ENCODE data around the gene ESAM.
A peak's percentile ranks its signal among the peaks of the same experiment; 100 is the strongest.

Gene ESAM

DNA sequence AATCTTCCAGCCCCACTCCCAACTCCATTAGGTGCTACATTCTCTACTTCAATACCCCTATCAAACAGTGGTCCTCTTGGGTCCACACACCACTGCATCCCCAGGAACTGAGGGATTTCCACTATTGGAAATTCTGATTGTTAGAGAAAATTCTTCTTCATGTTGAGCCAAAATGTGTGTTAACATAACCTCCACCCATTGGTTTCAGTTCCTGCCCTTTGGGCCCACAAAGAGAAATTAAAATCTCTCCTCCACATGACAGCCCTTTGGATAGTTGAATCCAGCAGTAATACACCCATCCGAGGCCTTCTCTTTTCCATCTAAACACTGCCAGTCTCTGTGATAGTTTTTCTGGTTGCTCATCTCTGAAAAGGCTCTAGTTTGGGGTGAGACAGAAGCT, 12.2 kb downstream of the ESAM start:
- Mint-ChIP-seq H3K27ac (no peak overlapping the region), H3K27me3 (no peaks in the 10 kb centered on the region), H3K4me1 (ENCODE audit: low read depth) (peaks cover 16% of the 10 kb centered on the region), H3K9me3 (ENCODE audit: low read depth) (no peaks in the 10 kb centered on the region), H3K36me3 (no peaks in the 10 kb centered on the region), H3K4me3 (no peak overlapping the region)

DNA sequence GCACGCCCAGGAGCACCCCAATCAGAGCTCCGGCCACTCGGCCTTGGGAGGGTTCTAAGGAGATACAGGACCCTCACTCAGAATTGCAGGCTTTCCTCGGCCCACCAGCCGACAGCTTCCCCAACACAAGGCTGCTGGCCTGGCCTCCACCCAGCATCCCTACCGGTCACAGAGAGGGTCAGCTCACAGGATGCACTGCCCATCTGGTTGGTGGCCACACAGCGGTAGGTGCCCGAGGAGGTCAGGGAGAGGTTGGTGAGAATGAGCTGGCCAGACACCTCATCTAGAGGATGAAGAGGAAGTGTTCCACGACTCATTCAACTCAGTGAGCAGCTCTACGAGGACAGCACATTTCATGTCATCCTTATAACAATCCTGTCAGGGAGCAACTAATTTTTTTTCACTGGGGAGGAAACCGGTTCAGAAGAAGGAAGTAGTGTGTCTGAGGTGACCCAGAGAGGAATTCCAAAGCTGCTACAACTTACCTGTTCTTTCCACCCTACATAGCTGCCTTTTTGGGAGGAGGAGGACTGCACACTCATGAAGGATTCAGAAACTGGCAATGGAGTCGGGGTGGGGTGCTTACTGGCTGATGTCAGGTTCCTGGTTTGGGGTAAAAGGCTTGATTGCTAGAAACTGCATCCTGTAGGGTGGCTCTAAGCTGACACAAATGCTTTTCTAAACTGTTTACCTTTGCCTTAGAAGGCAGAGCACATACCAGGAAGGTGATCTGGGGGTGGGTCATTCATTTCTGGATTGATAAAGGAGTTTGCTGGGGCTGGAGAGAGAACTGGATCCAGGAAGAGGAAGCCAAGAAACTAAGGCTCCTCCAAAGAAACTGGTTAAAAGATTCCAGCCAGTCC, 13.4 kb downstream of the ESAM start:
- no peak overlapping the region for H3K27ac Mint-ChIP-seq
- no peak overlapping the region for H3K4me3 Mint-ChIP-seq
- no peaks in the 10 kb centered on the region for H3K9me3 Mint-ChIP-seq (ENCODE audit: low read depth)
- peaks cover 18% of the 10 kb centered on the region for H3K4me1 Mint-ChIP-seq (ENCODE audit: low read depth)
- no peaks in the 10 kb centered on the region for H3K36me3 Mint-ChIP-seq
- H3K27me3 Mint-ChIP-seq = no peaks in the 10 kb centered on the region

DNA sequence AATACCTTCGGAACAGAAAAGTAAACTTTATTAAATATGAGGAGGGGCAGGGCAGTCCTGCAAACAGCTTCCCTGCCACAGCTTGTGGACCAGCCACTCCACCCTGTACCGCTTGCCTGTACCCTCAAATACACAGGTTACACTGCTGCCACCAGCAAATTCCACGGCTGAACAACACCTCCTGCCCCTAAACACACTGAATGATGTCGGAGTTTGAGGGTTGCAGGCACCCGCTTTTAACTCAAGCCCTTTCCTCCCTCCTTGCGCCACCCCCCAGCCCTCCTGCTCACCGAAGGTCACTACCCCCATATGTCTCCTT, 14.0 kb downstream of the ESAM start:
- no peaks in the 10 kb centered on the region for H3K36me3 Mint-ChIP-seq
- no peaks in the 10 kb centered on the region for H3K27me3 Mint-ChIP-seq
- H3K4me1 Mint-ChIP-seq (ENCODE audit: low read depth) = peaks cover 18% of the 10 kb centered on the region
- H3K4me3 Mint-ChIP-seq = no peak overlapping the region
- H3K9me3 Mint-ChIP-seq (ENCODE audit: low read depth) = no peaks in the 10 kb centered on the region
- no peak overlapping the region for H3K27ac Mint-ChIP-seq

DNA sequence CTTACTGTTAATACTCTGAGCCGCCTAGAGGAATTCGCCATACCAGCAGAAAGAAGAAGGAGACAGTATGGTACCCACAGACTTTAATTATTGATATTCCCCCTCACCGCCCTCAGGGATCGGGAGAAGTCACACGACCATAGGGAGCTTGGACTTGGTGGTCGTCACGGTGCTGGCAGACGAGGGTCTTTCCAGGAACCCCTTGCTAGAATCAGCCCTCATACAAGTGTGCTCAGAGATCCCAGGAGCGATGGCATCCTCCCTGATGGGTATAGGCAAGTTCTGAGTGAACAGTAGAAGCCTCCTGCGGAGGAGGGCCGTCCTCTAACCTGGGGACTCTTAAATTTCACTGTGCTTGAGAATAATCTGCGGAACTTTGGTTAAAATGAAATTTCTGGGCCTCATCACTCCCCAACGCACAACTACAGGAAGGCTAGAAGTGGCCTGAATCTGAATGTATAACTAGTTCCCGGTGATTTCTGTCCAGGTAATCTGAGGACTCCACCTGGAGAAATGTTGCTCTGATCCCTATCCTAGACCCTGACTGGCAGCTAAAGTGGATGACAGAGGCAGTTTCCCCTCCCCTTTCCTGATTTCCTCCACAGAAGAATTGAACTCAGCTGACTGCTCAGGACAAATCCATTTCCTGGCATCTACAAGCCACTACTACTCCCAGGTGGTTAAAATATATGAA, 14.5 kb downstream of the ESAM start:
- no peaks in the 10 kb centered on the region for H3K9me3 Mint-ChIP-seq (ENCODE audit: low read depth)
- H3K4me1 Mint-ChIP-seq (ENCODE audit: low read depth) = peaks cover 18% of the 10 kb centered on the region
- no peak overlapping the region for H3K27ac Mint-ChIP-seq
- H3K4me3 Mint-ChIP-seq = peak overlapping the region; percentile 98
- no peaks in the 10 kb centered on the region for H3K27me3 Mint-ChIP-seq
- no peaks in the 10 kb centered on the region for H3K36me3 Mint-ChIP-seq

DNA sequence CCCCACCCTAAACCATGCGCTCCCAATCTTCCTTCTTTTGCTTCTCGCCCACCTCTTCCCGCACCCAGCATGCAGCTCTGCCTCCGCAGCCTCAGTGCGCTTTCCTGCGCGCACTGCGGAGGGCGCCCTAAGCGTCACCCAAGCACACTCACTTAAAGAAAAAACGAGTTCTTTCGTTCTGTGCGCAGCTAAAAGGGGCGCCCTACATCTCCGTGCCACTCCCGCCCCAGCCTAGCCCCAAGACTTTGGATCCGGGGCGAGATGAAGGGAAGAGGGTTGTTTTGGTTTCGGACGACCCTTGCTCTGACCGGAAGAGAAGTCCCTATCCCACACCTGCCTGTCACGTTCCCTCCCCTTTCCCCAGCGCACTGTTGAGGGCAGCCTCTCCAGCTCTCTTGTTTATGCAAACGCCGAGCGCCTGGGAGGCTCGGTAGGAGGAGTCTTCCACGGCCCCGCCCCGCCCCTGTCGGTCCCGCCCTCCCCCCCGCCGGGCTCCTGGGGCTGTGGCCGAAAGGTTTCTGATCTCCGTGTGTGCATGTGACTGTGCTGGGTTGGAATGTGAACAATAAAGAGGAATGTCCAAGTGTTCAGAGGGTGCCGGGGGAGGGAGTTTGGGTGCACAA, 15.4 kb downstream of the ESAM start:
- peaks cover 18% of the 10 kb centered on the region for H3K4me1 Mint-ChIP-seq (ENCODE audit: low read depth)
- H3K27ac Mint-ChIP-seq = peak overlapping the region; percentile 88
- H3K9me3 Mint-ChIP-seq (ENCODE audit: low read depth) = no peaks in the 10 kb centered on the region
- H3K4me3 Mint-ChIP-seq = peak overlapping the region; percentile 98
- H3K27me3 Mint-ChIP-seq = no peaks in the 10 kb centered on the region
- H3K36me3 Mint-ChIP-seq = no peaks in the 10 kb centered on the region

DNA sequence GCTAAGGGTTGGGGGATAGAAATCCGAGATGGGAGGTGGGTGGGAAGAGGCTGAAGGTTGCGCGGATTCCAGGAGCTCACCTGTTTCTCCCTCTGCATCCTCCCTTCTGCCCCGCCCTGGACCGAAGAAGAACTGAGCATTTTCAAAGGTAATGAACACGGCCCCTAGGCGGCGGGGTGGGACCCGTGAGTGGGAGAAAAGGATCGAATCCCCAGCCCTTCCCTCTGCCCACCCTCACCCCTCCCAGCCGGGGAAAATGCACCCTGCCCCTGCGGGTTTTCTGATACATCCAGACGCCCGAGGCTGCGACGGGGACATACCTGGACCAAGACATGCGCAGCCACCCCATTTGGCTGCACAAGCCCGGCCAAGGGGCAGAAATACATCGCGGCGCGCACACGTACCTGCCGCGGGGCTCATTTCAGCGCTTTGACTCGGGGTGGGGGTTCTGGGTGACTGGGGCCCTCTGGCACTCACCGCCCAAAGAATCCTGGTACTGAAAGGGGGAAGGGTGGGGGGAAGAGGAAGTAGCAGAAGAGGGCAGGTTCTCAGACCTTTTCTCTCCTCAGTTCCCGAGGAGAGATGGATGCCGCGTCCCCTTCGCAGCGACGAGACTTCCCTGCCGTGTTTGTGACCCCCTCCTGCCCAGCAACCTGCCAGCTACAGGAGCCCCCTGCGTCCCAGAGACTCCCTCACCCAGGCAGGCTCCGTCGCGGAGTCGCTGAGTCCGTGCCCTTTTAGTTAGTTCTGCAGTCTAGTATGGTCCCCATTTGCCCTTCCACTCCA, 16.1 kb downstream of the ESAM start:
- peak overlapping the region; percentile 98 for H3K4me3 Mint-ChIP-seq

DNA sequence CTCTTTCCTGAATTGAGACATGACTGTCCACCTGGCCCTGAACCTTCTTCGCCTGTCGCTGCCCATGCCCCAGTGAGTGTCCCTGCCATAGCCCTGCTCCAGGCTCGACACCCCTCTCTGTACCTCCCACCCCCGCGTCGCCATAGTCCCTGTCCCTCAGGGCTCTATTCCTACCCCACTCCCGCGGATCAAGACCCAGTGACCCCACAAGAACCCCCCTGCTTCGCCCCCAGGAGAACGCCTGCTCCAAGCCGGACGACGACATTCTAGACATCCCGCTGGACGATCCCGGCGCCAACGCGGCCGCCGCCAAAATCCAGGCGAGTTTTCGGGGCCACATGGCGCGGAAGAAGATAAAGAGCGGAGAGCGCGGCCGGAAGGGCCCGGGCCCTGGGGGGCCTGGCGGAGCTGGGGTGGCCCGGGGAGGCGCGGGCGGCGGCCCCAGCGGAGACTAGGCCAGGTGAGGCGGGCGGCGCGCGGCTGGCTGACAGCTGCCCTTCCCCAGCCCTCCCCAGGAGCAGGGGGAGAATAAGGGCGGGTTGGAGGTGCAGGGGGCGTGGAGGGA, 16.7 kb downstream of the ESAM start:
- H3K27me3 Mint-ChIP-seq = no peaks in the 10 kb centered on the region
- H3K4me1 Mint-ChIP-seq (ENCODE audit: low read depth) = peaks cover 23% of the 10 kb centered on the region
- H3K9me3 Mint-ChIP-seq (ENCODE audit: low read depth) = no peaks in the 10 kb centered on the region
- H3K4me3 Mint-ChIP-seq = peak overlapping the region; percentile 53
- H3K36me3 Mint-ChIP-seq = no peaks in the 10 kb centered on the region
- H3K27ac Mint-ChIP-seq = no peak overlapping the region

More for the DNA sequence above, 16.1 kb downstream of the ESAM start:
- Mint-ChIP-seq H3K27ac (peak overlapping the region; percentile 88), H3K4me1 (ENCODE audit: low read depth) (peaks cover 18% of the 10 kb centered on the region), H3K27me3 (no peaks in the 10 kb centered on the region), H3K36me3 (no peaks in the 10 kb centered on the region), H3K9me3 (ENCODE audit: low read depth) (no peaks in the 10 kb centered on the region)

DNA sequence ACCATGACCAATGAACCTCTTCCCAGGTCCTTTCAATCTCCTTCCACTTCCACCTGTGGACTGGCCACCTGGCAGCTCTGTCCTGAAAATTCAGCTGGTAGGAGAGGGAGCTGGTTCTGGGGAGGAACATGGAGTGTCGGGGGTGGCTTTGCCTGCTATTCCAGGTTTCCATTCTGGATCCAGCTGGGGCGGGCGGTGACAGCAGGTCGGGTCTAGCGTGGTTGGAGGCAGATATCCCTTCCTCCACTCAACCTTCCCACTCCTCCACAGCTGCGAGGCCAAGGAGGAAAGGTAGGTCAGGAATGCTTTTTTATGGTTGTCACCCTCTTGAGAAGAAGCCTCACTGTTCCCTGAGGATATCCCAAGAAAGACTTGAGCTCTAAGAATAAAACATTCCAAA, 19.0 kb downstream of the ESAM start:
- Mint-ChIP-seq H3K36me3 (no peaks in the 10 kb centered on the region), H3K4me1 (ENCODE audit: low read depth) (peaks cover 30% of the 10 kb centered on the region), H3K4me3 (no peak overlapping the region)

DNA sequence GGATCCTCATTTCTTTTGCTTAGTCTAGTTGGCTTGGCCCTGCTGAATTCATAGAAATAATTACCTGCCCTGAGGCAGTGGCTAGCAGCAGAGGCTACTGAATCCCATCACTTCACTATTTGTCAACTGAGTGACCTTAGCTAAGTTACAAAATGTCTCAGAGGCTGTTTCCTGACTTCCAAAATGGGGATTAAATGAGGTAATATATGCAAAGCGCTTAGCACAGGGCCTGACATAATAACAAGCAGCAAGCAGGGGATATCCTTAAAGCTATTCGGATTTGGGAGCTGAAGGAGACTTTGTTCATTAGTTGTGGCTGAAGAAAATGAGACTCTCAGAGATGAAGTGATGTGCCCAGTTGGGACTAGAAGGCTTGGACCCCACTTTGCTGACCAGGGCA, 19.5 kb downstream of the ESAM start:
- H3K27ac Mint-ChIP-seq = no peak overlapping the region
- no peak overlapping the region for H3K4me3 Mint-ChIP-seq
- H3K9me3 Mint-ChIP-seq (ENCODE audit: low read depth) = no peaks in the 10 kb centered on the region
- H3K36me3 Mint-ChIP-seq = no peaks in the 10 kb centered on the region
- H3K4me1 Mint-ChIP-seq (ENCODE audit: low read depth) = peaks cover 30% of the 10 kb centered on the region
- H3K27me3 Mint-ChIP-seq = no peaks in the 10 kb centered on the region

More for the DNA sequence above, 19.0 kb downstream of the ESAM start:
- no peak overlapping the region for H3K27ac Mint-ChIP-seq
- no peaks in the 10 kb centered on the region for H3K27me3 Mint-ChIP-seq
- H3K9me3 Mint-ChIP-seq (ENCODE audit: low read depth) = no peaks in the 10 kb centered on the region

DNA sequence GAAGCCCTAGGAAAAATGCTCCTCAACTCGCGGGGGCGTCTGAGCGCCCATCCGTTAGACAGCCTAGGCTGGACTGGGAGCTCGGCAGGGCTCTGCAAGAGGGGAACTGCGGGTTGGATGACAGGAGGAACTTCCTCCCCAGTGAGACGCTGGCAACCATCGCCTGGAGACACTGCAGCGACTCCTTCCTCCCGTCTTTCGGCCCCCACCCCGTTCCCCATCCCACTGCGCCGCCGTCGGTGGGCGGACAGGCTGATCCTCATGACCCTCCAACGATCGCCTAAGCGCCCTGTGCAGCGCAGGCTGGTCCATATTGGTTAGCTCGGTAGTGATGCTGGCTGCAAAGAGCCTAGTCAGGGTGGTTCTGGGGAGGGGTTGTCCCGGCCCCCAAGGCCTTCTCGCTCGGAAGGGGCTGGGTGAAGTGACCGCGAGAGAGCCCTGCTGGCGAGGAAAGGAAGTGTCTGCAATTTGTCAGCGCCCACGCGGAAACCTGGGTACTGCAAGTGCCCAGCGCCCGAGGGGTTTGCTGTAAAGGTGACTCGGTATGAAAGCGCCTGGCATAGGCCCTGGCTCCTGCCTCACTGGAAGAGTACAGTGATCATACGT, 21.7 kb downstream of the ESAM start:
- no peaks in the 10 kb centered on the region for H3K36me3 Mint-ChIP-seq
- H3K4me1 Mint-ChIP-seq (ENCODE audit: low read depth) = peaks cover 23% of the 10 kb centered on the region
- peak overlapping the region; percentile 89 for H3K4me3 Mint-ChIP-seq
- H3K27me3 Mint-ChIP-seq = no peaks in the 10 kb centered on the region
- no peak overlapping the region for H3K27ac Mint-ChIP-seq
- no peaks in the 10 kb centered on the region for H3K9me3 Mint-ChIP-seq (ENCODE audit: low read depth)

DNA sequence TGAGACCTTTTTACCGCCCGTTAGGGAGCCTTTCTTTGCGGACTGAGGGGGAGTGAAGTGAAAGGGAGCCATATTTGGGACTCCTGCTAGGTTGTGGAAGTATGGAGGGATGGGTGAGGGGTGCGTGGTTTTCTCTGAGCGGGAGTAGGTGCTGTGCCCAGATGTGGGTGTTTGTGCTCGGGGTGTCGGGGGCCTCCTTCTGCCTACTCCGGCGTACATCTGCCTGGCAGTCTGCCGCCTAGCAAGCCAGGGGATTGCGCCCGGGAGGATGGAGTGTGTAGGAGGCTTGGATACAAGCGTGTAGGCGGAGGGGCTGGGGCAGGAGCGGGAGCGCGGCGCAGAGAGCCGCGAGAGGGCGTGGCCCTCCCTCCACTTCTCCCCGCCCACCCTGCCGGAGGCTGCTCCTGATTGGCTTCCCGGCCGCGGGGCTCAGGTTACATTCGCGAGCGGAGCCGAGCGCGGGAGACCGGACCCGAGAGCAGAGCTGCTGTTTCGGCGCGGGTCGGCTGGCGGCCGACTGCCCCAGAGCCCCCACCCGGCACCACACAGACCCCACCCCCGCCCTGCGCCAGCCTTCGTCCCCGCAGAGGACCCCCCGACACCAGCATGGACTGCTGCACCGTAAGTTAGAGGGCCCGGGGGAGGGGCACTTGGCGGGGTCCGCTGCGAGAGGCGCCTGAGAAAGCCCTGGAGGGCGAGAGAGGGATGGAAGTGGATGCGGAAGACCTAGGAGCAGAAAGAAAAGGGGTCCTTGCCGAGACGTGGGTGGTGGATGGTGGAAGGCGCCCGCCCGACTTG, 22.4 kb downstream of the ESAM start, which contains the start of gene NRGN:
Gene NRGN, plus strand, starts transcription at position 464 of the 798 bp plus-strand sequence. Its CDS starts 143 bp downstream, at position 607.
- H3K27me3 Mint-ChIP-seq = no peaks in the 10 kb centered on the region
- H3K4me3 Mint-ChIP-seq = peak within 1 kb of the TSS; percentile 89
- no peak within 1 kb of the TSS for H3K27ac Mint-ChIP-seq
- H3K36me3 Mint-ChIP-seq = no peaks in the 10 kb centered on the region
- no peaks in the 10 kb centered on the region for H3K9me3 Mint-ChIP-seq (ENCODE audit: low read depth)
- H3K4me1 Mint-ChIP-seq (ENCODE audit: low read depth) = peaks cover 19% of the 10 kb centered on the region

DNA sequence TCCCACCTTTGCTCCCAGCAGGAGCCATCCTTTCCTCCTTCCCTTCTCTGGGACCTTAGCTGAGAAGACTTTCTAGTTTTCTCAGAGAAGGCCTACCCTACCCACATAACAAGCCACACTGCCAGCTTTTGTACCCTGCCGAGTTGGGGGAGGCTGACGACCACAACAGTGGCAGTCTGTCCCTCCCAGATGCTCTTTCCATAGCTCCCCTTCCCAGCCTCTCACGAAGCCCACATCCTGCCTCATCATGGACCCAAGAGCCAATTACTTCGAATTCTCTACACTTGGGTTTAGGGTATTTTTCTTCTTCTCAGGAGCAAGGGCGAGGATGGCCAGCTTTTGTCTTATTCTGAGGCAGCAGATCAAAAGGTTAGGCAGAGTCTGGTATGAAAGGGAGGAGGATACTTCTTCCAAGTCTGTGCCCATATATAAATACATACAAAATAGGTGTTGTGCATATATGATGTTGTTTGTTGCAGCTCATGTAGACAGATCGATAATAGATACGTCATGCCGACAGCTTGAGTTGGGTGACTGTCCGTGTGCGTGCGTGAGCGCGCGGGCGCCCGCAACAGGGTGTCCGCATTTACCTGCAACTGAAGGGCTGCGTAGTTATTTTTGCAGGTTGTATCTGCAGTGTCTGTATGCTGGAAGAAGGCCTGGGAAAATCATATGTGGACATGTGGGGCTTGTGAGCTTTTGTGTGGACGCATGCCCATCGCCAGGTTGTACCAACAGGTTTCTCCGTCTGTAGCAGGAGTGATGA, 23.2 kb downstream of the ESAM start:
- H3K9me3 Mint-ChIP-seq (ENCODE audit: low read depth) = no peaks in the 10 kb centered on the region
- no peak overlapping the region for H3K27ac Mint-ChIP-seq
- H3K27me3 Mint-ChIP-seq = no peaks in the 10 kb centered on the region
- H3K4me1 Mint-ChIP-seq (ENCODE audit: low read depth) = peaks cover 18% of the 10 kb centered on the region
- no peaks in the 10 kb centered on the region for H3K36me3 Mint-ChIP-seq
- peak overlapping the region; percentile 89 for H3K4me3 Mint-ChIP-seq
